ENCODE measurements around the gene PCDHGB2. TPM values are rescaled to one million over a fixed set of nuclear protein-coding genes. Genes with fewer than 3 reads are reported as not detected.
"Not testable (repeated sequence)": the region's sequence is repeated elsewhere in the genome, so short reads cannot be mapped to it uniquely, and the experiment has no call there.

The PCDHGB2 gene
- total and polyA plus RNA-seq, 11 donors, result 2.1 to 13.8 (median 9.8) TPM

DNA sequence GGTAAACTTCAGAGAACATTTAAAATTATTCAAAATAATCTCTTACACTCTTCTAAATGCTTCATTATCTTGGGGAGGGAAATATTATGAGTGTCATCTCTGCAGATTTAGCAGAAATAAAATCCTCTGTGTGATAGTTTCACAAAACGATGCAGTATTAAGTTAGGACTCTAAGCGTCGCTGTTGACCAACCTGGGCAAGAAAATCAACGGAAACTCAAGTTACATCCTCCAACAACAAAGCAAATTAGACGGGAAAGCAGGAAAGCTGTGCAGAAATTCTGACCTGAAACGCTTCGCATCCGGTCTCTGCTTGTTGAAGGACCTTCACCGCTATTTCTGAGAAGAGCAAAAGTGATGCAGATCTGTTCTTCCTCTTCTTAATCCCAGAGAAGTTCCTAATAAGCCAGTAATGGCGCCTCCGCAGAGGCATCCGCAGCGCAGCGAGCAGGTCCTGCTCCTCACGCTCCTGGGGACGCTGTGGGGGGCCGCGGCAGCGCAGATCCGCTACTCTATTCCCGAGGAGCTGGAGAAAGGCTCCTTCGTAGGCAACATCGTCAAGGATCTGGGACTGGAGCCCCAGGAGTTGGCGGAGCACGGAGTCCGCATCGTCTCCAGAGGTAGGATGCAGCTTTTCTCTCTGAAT, 14.0 kb downstream of the PCDHGB2 start, which contains the start of gene PCDHGA6:
PCDHGA6 (plus strand) TSS at position 219 of the 645 bp plus-strand sequence; CDS start at position 412, 193 bp downstream.
- no peak for DNase-seq
- no peak for TF ChIP-seq POLR2A (IDR thresholded peaks at IDR 0.05)
- TF ChIP-seq, protein P1, sequence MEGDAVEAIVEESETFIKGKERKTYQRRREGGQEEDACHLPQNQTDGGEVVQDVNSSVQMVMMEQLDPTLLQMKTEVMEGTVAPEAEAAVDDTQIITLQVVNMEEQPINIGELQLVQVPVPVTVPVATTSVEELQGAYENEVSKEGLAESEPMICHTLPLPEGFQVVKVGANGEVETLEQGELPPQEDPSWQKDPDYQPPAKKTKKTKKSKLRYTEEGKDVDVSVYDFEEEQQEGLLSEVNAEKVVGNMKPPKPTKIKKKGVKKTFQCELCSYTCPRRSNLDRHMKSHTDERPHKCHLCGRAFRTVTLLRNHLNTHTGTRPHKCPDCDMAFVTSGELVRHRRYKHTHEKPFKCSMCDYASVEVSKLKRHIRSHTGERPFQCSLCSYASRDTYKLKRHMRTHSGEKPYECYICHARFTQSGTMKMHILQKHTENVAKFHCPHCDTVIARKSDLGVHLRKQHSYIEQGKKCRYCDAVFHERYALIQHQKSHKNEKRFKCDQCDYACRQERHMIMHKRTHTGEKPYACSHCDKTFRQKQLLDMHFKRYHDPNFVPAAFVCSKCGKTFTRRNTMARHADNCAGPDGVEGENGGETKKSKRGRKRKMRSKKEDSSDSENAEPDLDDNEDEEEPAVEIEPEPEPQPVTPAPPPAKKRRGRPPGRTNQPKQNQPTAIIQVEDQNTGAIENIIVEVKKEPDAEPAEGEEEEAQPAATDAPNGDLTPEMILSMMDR (IDR thresholded peaks at IDR 0.05), result peak in 11 of 12 donors; percentile 19 to 50 (median 41)
- no peak for ATAC-seq
- 25 to 41% (median 30%) methylated on average over 25 to 27 of the region's 27 CpGs for WGBS, 4 donors
- Histone ChIP-seq H3K9me3 (peaks cover 0 to 99% (median 64%) of the 10 kb centered on the region in 12 donors), H3K4me3 (peak within 1 kb of the TSS in 10 of 12 donors; percentile 9 to 42 (median 31)), H3K27me3 (peaks cover 0 to 31% (median 0%) of the 10 kb centered on the region in 9 donors), H3K27ac (no peak within 1 kb of the TSS), H3K36me3 (peaks cover 0 to 36% (median 0%) of the 10 kb centered on the region in 9 donors), H3K4me1 (peaks cover 0 to 31% (median 2%) of the 10 kb centered on the region in 12 donors)
- intact Hi-C loops (cut with DNase I), result no loop called here

- ATAC-seq (peak in 2 of 4 donors; percentile 65 to 68), DNase-seq (peak in 1 of 5 donors; percentile 55)
- Histone ChIP-seq H3K4me1 (peaks cover 0 to 29% (median 0%) of the 10 kb centered on the region in 12 donors), H3K9me3 (peaks cover 0 to 99% (median 64%) of the 10 kb centered on the region in 12 donors), H3K36me3 (peaks cover 0 to 36% (median 0%) of the 10 kb centered on the region in 9 donors), H3K4me3 (no peak overlapping the region), H3K27ac (no peak overlapping the region), H3K27me3 (peaks cover 0 to 29% (median 0%) of the 10 kb centered on the region in 9 donors)
- intact Hi-C loops (cut with DNase I), result no loop called here
- 51 to 63% (median 56%) methylated on average over 14 of the region's 14 CpGs for WGBS, 4 donors
- TF ChIP-seq, protein P1 (IDR thresholded peaks at IDR 0.05), result no peak
- TF ChIP-seq POLR2A (IDR thresholded peaks at IDR 0.05), result no peak
These were observed 14.8 kb downstream of the PCDHGB2 start for GRCh38 chr5:141374627-141375026.

DNA sequence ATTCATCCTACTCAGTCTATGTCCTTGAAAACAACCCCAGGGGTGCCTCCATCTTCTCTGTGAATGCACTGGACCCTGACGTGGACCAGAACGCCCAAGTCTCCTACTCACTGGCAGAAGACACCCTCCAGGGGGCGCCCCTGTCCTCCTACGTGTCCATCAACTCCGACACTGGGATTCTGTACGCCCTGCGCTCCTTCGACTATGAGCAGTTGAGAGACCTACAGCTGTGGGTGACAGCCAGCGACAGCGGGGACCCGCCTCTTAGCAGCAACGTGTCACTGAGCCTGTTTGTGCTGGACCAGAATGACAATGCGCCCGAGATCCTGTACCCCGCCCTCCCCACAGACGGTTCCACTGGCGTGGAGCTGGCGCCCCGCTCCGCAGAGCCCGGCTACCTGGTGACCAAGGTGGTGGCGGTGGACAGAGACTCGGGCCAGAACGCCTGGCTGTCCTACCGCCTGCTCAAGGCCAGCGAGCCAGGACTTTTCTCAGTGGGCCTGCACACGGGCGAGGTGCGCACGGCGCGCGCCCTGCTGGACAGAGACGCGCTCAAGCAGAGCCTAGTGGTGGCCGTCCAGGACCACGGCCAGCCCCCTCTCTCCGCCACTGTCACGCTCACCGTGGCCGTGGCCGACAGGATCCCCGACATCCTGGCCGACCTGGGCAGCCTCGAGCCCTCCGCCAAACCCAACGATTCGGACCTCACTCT, 15.8 kb downstream of the PCDHGB2 start:
- Histone ChIP-seq H3K27me3 (peaks cover 0 to 23% (median 0%) of the 10 kb centered on the region in 9 donors), H3K9me3 (peaks cover 0 to 99% (median 64%) of the 10 kb centered on the region in 12 donors), H3K4me1 (peaks cover 0 to 23% (median 0%) of the 10 kb centered on the region in 12 donors), H3K36me3 (peaks cover 0 to 36% (median 0%) of the 10 kb centered on the region in 9 donors)
- DNase-seq; ATAC-seq; H3K27ac ChIP-seq; intact Hi-C loops (cut with DNase I); H3K4me3 ChIP-seq: not testable (repeated sequence)
- 56 to 92% (median 61%) methylated on average over 12 to 43 of the region's 48 CpGs for WGBS, 4 donors
- TF ChIP-seq, protein P1 (IDR thresholded peaks at IDR 0.05), result peak in 1 of 12 donors; percentile 9

Measured in heart left ventricle (tissue), 16 donors.